ENCODE results near the gene DOP1B. TPM values are rescaled to one million over a fixed set of nuclear protein-coding genes. Genes with fewer than 3 reads are reported as not detected.

The DOP1B gene
- total and polyA plus RNA-seq, 12 donors: 1.1 to 39.1 (median 6.9) TPM

- Histone ChIP-seq H3K4me1 (replicated peaks in 1 of 2) (peaks cover 0 to 3% of the 10 kb centered on the region in 2 donors), H3K36me3 (replicated peaks in 1 of 2) (no peaks in the 10 kb centered on the region), H3K27me3 (no peaks in the 10 kb centered on the region), H3K4me3 (no peak overlapping the region), H3K27ac (no peak overlapping the region), H3K9me3 (replicated peaks in 1 of 3) (no peaks in the 10 kb centered on the region)
- 85 to 93% (median 90%) methylated on average over 5 of the region's 5 CpGs for WGBS, 4 donors
- TF ChIP-seq CTCF (IDR thresholded peaks at IDR 0.05) (no peak), POLR2A (IDR thresholded peaks at IDR 0.05) (no peak)
- no peak for DNase-seq
- intact Hi-C loops (cut with DNase I): loop anchor here in 1 of 2 donors (10.0 kb wide), 1 partner anchor 61 kb away; no protein-coding TSS in a partner anchor
Observed at GRCh38 chr21:36205962-36206361, 49.3 kb downstream of the DOP1B start.

Other genes with a start within 250 kb of the DOP1B start
- gene SETD4, start 96.3 kb upstream of the DOP1B start, total RNA-seq: 10 to 100 TPM in 8 of 9 donors, 1 to 10 TPM in 1; 7.9 to 24.5 (median 15.3) TPM
- gene SETD4, start 96.3 kb upstream of the DOP1B start, polyA plus RNA-seq: 10 to 100 TPM; 12.5 to 19.5 (median 19.5) TPM
- 100 to 1,000 TPM in 5 of 9 donors, 10 to 100 TPM in 4; 61.1 to 602 (median 121) TPM for gene CBR1, start 86.8 kb upstream of the DOP1B start, total RNA-seq
- 100 to 1,000 TPM in 1 of 3 donors, 10 to 100 TPM in 2; 38.3 to 135 (median 68.6) TPM for gene CBR1, start 86.8 kb upstream of the DOP1B start, polyA plus RNA-seq
- gene CBR3, start 21.7 kb upstream of the DOP1B start, total RNA-seq: 10 to 100 TPM in 1 of 9 donors, 1 to 10 TPM in 7, under 1 TPM in 1; 0.83 to 10.7 (median 2.8) TPM
- gene CBR3, start 21.7 kb upstream of the DOP1B start, polyA plus RNA-seq: 1 to 10 TPM; 1.3 to 8.5 (median 5.3) TPM
- gene MORC3, start 163.4 kb downstream of the DOP1B start, total RNA-seq: 10 to 100 TPM; 17.6 to 32.4 (median 27.8) TPM
- 10 to 100 TPM; 12.5 to 23.7 (median 19.6) TPM for gene MORC3, start 163.4 kb downstream of the DOP1B start, polyA plus RNA-seq
- gene CHAF1B, start 228.6 kb downstream of the DOP1B start, total RNA-seq: 1 to 10 TPM in 6 of 9 donors, under 1 TPM in 3; 0.30 to 2.1 (median 1.2) TPM
- gene CHAF1B, start 228.6 kb downstream of the DOP1B start, polyA plus RNA-seq: 1 to 10 TPM in 1 of 3 donors, under 1 TPM in 2; 0.77 to 1.1 (median 0.80) TPM

Measured in adrenal gland (tissue), 12 donors.